SK-N-SH treated with all-trans-retinoic acid at 6 μM for 48 hours (cell line): ENCODE data around the gene CDK5RAP2.

ENCODE experiments used
- BACH2 ChIP-seq: fragments of 250-450 bp; sonication (Bioruptor Pico); IDR thresholded peaks from 2 replicates; pipeline ENCODE4 v1.9.0; 2021; ENCODE audit warnings: mild to moderate bottlenecking, borderline replicate concordance
- GLIS3 ChIP-seq: fragments of 250-450 bp; sonication (Bioruptor Pico); IDR thresholded peaks from 2 replicates; pipeline ENCODE4 v1.5.0; 2020; ENCODE audit warnings: mild to moderate bottlenecking, moderate library complexity
- OSR1 ChIP-seq: fragments of 250-450 bp; sonication (Bioruptor Pico); IDR thresholded peaks from 2 replicates; pipeline ENCODE4 v1.8.0; 2022; ENCODE audit warnings: moderate library complexity, mild to moderate bottlenecking, inconsistent platforms
- PATZ1 ChIP-seq: fragments of 250-450 bp; sonication (Bioruptor Pico); IDR thresholded peaks from 2 replicates; pipeline ENCODE4 v1.8.0; 2020; ENCODE audit warnings: mild to moderate bottlenecking, moderate library complexity, borderline replicate concordance
- PPARA ChIP-seq: fragments of 250-450 bp; sonication (Bioruptor Pico); IDR thresholded peaks from 2 replicates; pipeline ENCODE4 v1.5.0; 2020; ENCODE audit warnings: mild to moderate bottlenecking, borderline replicate concordance
- TCF4 ChIP-seq: fragments of 250-450 bp; sonication (Bioruptor Pico); IDR thresholded peaks from 2 replicates; pipeline ENCODE4 v1.8.0; 2021; ENCODE audit warnings: mild to moderate bottlenecking, moderate library complexity, borderline replicate concordance
- TOX ChIP-seq: fragments of 250-450 bp; sonication (Bioruptor Pico); IDR thresholded peaks from 2 replicates; pipeline ENCODE4 v1.8.0; 2021; ENCODE audit warnings: mild to moderate bottlenecking, moderate library complexity, borderline replicate concordance
- ZFP3 ChIP-seq: fragments of 250-450 bp; sonication (Bioruptor Pico); IDR thresholded peaks from 2 replicates; pipeline ENCODE4 v1.5.0; 2020; ENCODE audit warnings: mild to moderate bottlenecking, moderate library complexity
- ZFP30 ChIP-seq: fragments of 450-650 bp; formaldehyde crosslinking; IDR thresholded peaks from 2 replicates; pipeline ENCODE4 v1.5.0; 2022; ENCODE audit warnings: mild to moderate bottlenecking, moderate library complexity
- ZNF565 ChIP-seq: fragments of 450-650 bp; formaldehyde crosslinking; conservative IDR thresholded peaks from 2 replicates; pipeline ENCODE4 v1.5.0; 2020; ENCODE audit warnings: low read depth, mild to moderate bottlenecking, moderate library complexity

- TF ChIP-seq PATZ1 (CRISPR knock-in tag) (no peak), BACH2 (no peak), TCF4 (CRISPR knock-in tag) (no peak), OSR1 (CRISPR knock-in tag) (no peak), PPARA (no peak), ZNF565 (CRISPR knock-in tag) (no peak), TOX (CRISPR knock-in tag) (no peak), GLIS3 (CRISPR knock-in tag) (no peak), ZFP3 (CRISPR knock-in tag) (no peak), ZFP30 (CRISPR knock-in tag) (no peak)
Observed at GRCh38 chr9:120465685-120466407, 114.1 kb downstream of the CDK5RAP2 start.
